ENCODE measurements around the gene LRRC32. TPM values are rescaled to one million over a fixed set of nuclear protein-coding genes. Genes with fewer than 3 reads are reported as not detected.

Gene LRRC32
- total and polyA plus RNA-seq, 2 of the 4 experiments (the other 2 are of a cell fraction): 5.2 to 13.7 TPM

- dilution Hi-C loops (cut with HindIII; ENCODE audit: low sequenced_read_pairs, unreplicated experiment): no loop called here
- Histone ChIP-seq H3K4me3 (ENCODE audit: insufficient read depth, low read depth, low read length) (no peak overlapping the region), H3K36me3 (ENCODE audit: control insufficient read depth, insufficient read depth, low read length) (no peaks in the 10 kb centered on the region), H3K9ac (ENCODE audit: low read depth, low read length) (no peak overlapping the region), H2BK5ac (ENCODE audit: low read depth, low read length, poor library complexity, severe bottlenecking) (no peak overlapping the region), H2BK120ac (ENCODE audit: low read depth, low read length) (no peak overlapping the region), H2BK15ac (ENCODE audit: low read depth, low read length) (no peak overlapping the region), H2AK5ac (ENCODE audit: low read depth, low read length) (0 out of 2 replicates have a peak overlapping the region, but pooled peaks have one; percentile 10), H4K91ac (ENCODE audit: insufficient read depth, low read depth, low read length) (no peak overlapping the region), H3K27ac (ENCODE audit: insufficient read depth, low read length) (no peak overlapping the region), H3K9me1 (ENCODE audit: insufficient read depth, low read length) (no peaks in the 10 kb centered on the region), H3K4ac (ENCODE audit: low read depth, low read length) (no peak overlapping the region), H3K18ac (ENCODE audit: low read depth, low read length) (no peak overlapping the region), H2AFZ (replicated peaks; ENCODE audit: low read length, poor library complexity) (no peak overlapping the region), H2AK9ac (replicated peaks; ENCODE audit: low read depth, low read length, poor library complexity) (no peak overlapping the region), H4K5ac (ENCODE audit: low read depth, low read length) (no peak overlapping the region), H3K56ac (ENCODE audit: extremely low read depth, insufficient read depth, low read length) (no peak overlapping the region), H3K79me1 (ENCODE audit: low read depth in 1 of 2, low read length in 2 of 2) (no peaks in the 10 kb centered on the region), H3K27me3 (ENCODE audit: control insufficient read depth, insufficient read depth, low read length) (peaks cover 11% of the 10 kb centered on the region; the same call in 1 of the 2 replicates), H3K23ac (ENCODE audit: low read depth, low read length) (no peak overlapping the region), H2BK20ac (ENCODE audit: low read depth, low read length) (no peak overlapping the region), H3K4me1 (ENCODE audit: control insufficient read depth, insufficient read depth, low read length) (peaks cover 3% of the 10 kb centered on the region; the same call in 1 of the 2 replicates), H4K8ac (ENCODE audit: low read depth in 2 of 2, low read length in 2 of 2) (no peak overlapping the region), H4K20me1 (ENCODE audit: insufficient read depth, low read length) (no peaks in the 10 kb centered on the region), H3K4me2 (ENCODE audit: low read depth, low read length) (no peak overlapping the region), H3K9me3 (ENCODE audit: control insufficient read depth, insufficient read depth, low read length) (peaks cover 7% of the 10 kb centered on the region), H3K14ac (replicated peaks; ENCODE audit: low read depth, low read length) (no peak overlapping the region)
- no TSS peak for BruUV-seq (replicated peaks)
- ATAC-seq (ENCODE audit: low read depth) (no peak), DNase-seq (no peak)
- intact Hi-C loops (cut with micrococcal nuclease): loop anchor here (10.0 kb wide), 1 partner anchor 483 kb away; the partner anchor contains the start of gene WNT11
- TF ChIP-seq ELK1 (IDR thresholded peaks at IDR 0.05; ENCODE audit: borderline replicate concordance, low read depth, low read length) (no peak), SMC3 (IDR thresholded peaks at IDR 0.05; ENCODE audit: low read depth, low read length) (no peak), CTCF (conservative IDR thresholded peaks at IDR 0.05; ENCODE audit: low read depth, low read length) (no peak), NFE2L2 (IDR thresholded peaks at IDR 0.05; ENCODE audit: low read depth, low read length) (no peak), RAD21 (IDR thresholded peaks at IDR 0.05; ENCODE audit: low read length) (no peak), RCOR1 (IDR thresholded peaks at IDR 0.05; ENCODE audit: insufficient replicate concordance, low read length) (no peak), CEBPB (IDR thresholded peaks at IDR 0.05; ENCODE audit: low read depth, low read length) (no peak), BHLHE40 (IDR thresholded peaks at IDR 0.05; ENCODE audit: low read depth, low read length) (no peak), MAZ (IDR thresholded peaks at IDR 0.05; ENCODE audit: borderline replicate concordance, low read depth, low read length) (no peak), USF2 (IDR thresholded peaks at IDR 0.05; ENCODE audit: low read depth, low read length) (no peak), MAFK (IDR thresholded peaks at IDR 0.05; ENCODE audit: low read depth, low read length) (no peak), CHD1 (IDR thresholded peaks at IDR 0.05; ENCODE audit: low read depth, low read length) (no peak), FOS (IDR thresholded peaks at IDR 0.05; ENCODE audit: low read depth, low read length) (no peak), POLR2A (IDR thresholded peaks at IDR 0.05; ENCODE audit: low read depth, low read length) (no peak), MXI1 (IDR thresholded peaks at IDR 0.05; ENCODE audit: borderline replicate concordance, low read depth, low read length) (no peak), RFX5 (IDR thresholded peaks at IDR 0.05; ENCODE audit: low read depth, low read length) (no peak)
- in situ Hi-C loops (cut with MboI; ENCODE audit: low sequenced_read_pairs): loop anchor here (10.0 kb wide), 1 partner anchor 473 kb away; no protein-coding TSS in a partner anchor
- CTCF ChIA-PET: no interaction called here
- POLR2A ChIA-PET (ENCODE audit: unreplicated experiment): no interaction called here
- WGBS, 2 experiments (ENCODE audit: extremely low coverage in 2 of 2, insufficient read length in 1 of 2): 100% methylated on average over 1 of the region's 7 CpGs; no CpG with 5 or more reads in 1 of the 2 experiments
Measured at GRCh38 chr11:76688146-76688545, 17.6 kb upstream of the LRRC32 start.

Data from IMR-90 (cell line).